ENCODE results near the gene RGS9.
A peak's percentile ranks its signal among the peaks of the same experiment; 100 is the strongest.

The RGS9 gene

GRCh38 chr17:65185062-65185461 lies 47.9 kb downstream of the RGS9 start:
- DNase-seq = no peak

DNA sequence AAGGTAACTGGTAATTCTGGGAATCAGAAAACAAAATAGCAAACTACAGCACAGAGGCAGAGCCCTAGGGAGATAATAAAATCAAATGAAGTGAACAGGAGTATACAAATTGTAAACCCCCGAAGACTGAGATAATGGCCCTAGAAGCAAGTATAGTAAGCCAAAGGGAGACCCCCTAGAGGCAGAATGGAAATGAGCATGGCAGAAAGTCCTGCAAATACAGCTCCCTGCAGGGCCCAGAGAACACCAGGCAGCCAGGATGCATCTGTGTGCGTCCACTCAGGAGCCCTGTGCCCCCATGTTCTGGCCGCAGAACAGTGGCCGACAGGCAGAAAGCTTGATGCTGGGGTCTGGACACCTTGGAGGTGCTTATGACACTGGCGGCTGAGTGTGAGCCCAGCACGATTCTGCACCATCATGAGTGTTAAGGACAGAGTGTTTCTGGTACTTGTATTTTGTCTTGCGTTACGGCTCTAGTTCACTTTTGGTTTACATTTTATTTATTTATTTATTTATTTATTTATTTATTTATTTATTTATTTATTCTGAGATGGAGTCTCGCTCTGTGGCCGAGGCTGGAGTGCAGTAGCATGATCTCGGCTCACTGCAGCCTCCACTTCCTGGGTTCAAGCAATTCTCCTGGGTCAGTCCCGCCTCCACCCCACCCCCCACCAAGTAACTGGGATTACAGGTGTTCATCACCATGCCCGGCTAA lies 48.7 kb downstream of the RGS9 start:
- DNase-seq = no peak

DNA sequence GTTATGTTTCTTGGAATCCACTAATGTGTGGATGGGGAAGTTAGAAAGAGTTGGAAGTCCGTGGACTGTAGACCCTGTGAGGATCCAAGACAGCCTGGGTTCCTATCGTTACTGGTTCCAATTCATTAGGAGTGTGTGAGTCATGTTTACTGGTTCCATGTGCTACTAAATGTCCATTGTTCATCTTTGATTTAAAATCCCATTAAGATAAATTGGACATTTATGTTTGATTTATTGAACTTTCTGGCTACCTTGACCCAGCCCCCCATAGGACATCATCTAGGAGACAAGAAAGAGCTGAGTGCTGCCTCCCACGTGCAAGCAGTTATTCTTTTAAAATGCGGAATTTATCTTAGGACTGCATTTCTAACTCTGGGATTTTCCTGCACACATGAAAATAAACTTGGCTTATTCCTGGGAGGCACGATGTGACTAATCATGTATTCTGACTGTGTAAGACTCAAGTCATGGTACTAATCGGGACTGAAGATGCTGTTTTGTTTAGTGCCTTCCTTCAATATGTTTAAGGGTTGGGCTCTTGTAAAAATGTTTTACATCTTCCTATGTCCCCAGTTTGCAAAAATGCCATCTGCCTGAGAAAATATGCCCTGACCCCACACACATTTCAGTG lies 53.4 kb downstream of the RGS9 start:
- no peak for DNase-seq

GRCh38 chr17:65191811-65192740 lies 54.9 kb downstream of the RGS9 start:
- DNase-seq = peak; percentile 48

- DNase-seq = no peak
Measured at GRCh38 chr17:65193305-65193704, 56.1 kb downstream of the RGS9 start.

DNA sequence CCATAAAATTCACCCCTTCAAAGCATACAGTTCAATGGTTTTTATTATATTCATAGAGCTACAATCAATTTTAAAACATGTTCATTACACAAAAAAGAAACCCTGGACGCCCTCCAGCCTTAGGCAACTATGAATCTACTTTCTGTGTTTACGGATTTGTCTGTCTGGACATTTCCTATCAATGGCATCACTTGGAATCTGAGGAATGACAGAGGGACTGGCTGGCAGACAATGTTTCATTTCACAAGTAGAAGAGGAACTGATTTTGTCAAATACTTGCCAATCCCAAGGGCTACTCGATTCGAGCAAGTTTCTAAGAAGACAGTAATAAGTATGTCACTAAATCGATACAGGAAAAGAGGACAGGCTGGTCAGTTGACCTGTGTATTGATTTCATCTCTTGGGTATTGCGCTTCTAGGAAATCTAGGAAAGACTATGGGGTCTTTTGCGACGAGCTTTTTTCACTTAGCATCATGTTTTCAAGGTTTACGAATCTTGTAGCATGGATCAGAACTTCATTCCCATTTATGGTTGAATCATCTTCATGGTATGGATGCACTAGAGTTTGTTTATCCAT lies 56.6 kb downstream of the RGS9 start:
- no peak for DNase-seq

GRCh38 chr17:65194670-65195334 lies 57.6 kb downstream of the RGS9 start:
- DNase-seq = no peak

- DNase-seq = no peak
Measured at GRCh38 chr17:65195716-65196115, 58.5 kb downstream of the RGS9 start.

GRCh38 chr17:65196617-65197016 lies 59.4 kb downstream of the RGS9 start:
- no peak for DNase-seq

DNA sequence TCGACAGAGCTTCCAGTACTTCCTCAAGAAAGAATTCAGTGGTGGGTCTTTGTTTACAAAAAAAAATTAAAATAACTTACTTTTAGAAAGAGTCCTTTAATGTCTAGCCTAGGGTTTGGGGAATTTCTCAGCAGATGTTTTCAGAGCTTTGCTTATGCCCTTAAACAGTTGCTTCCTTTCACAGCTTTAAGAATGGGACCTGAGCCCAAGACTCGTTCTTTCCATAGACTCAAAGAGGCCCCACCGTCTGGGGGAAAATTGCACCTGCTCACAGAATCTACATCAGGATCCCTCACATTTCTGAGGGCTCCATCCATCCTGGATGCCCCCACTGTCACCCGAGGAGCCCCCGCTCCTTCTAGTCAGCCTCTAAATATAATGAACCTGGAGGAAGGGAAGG lies 60.0 kb downstream of the RGS9 start:
- DNase-seq = no peak

DNA sequence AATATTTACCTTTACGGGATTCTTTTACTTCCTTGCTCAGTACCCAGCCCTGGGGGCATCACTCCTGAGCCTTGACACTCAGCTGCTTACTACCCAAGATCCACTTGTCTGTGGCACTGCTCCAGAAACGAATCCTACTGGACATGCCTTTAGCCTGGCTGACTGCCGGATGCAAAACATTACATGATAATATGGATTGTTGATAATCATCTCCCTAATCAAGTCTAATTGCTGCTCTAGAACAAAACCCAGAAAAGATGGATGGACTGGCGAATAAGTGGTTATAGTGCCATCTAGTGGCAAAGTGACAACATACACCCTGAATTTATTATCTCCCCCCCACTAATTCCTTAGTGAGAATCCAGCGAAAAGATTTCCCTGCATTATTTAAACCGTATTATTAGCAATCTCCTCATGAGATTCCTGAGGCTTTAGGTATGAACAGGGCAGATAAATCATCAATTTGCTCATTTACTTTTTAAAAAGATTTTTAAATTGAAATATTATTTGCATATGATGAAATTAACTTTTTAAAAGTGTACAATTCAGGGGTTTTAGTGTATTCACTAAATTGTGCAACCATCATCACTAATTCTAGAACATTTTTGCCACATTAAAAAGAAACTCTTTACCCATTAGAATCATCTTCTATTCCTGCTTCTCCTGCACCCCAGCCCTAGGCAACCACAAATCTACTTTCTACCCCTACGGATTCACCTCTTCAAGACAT lies 61.6 kb downstream of the RGS9 start:
- DNase-seq = peak; percentile 64

GRCh38 chr17:65201331-65201730 lies 64.2 kb downstream of the RGS9 start:
- DNase-seq = no peak

DNA sequence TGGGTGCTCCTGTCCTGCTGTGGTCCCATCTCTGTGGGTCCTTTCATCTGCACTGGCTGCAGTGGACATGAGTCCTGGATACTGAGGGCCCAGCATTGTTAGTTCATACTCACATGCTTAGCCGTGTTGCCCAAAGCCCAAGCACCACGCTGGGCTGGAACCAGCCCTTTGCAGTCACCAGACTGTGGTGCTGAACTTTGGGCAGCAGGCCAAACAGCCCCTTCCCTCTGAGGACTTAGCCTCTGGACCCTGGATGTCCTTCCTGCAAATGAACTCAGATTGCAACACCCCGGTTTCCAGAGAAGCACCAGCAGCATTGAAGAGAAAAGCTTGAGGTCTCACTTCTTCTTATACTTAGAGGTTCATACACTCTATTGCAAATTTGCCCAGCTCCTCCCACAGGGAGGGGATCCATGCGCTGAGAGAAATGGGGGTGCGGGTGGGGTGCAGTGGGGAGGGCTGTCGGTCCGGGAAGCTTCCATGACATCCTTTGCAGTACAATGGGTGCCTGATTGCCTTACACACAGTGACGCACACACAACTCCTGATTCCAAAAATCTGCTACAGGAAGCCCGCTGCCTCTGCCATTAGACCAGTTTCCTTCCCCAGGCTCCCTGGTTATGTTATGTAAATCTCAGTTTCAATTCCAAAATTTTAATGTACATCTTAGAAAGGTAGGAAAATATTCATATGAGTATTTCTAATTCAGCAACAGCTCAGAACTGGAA lies 65.8 kb downstream of the RGS9 start:
- DNase-seq = no peak

DNA sequence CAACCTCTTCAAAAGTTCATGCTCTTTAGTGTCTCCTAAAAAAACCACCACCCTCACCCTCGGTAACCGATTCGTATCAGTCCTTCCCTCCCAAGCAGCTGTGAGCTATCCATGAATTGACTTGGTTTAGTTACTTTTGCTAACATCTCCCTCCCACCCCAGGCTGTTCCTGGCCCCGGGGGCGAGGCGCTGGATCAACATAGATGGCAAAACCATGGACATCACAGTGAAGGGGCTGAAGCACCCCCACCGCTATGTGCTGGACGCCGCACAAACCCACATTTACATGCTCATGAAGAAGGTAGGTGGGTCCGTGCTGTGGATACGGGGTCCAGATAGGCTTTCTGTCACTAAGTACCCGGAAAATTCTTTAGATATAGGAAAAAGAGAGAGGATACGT lies 66.8 kb downstream of the RGS9 start:
- no peak for DNase-seq

DNA sequence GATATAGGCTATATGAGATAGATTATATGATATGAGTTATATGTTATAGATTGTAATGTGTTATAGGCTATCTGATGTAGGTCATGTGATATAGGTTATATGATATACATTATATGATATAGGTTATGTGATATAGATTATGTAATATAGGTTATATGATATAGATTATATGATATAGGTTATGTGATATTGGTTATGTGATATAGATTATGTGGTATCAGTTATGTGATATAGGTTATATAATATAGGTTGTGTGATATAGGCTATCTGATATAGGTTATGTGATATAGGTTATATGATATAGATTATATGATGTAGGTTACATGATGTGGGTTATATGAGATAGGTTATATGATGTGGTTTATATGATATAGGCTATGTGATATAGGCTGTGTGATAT lies 68.5 kb downstream of the RGS9 start:
- no peak for DNase-seq

GRCh38 chr17:65207448-65207847 lies 70.3 kb downstream of the RGS9 start:
- peak; percentile 41 for DNase-seq

DNA sequence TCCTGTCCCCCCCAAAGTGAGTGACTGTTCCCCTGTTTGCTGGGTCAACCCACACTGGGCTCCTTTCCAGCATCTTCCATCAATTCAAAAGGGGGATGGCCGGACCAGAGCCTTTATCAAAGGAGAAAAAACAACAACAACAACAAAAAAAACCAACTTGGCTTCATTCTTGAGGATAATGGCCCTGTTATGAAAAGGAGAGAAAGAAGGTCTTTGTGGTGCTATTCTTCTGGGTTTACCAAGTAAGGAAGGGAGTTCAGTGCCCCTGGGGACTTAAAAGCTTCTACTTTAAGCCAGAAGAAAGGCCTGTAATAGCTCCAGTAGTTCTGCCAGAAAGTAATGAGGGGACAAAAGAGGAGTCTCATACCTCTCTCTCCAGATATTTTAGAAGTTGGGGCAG lies 71.5 kb downstream of the RGS9 start:
- no peak for DNase-seq

DNA sequence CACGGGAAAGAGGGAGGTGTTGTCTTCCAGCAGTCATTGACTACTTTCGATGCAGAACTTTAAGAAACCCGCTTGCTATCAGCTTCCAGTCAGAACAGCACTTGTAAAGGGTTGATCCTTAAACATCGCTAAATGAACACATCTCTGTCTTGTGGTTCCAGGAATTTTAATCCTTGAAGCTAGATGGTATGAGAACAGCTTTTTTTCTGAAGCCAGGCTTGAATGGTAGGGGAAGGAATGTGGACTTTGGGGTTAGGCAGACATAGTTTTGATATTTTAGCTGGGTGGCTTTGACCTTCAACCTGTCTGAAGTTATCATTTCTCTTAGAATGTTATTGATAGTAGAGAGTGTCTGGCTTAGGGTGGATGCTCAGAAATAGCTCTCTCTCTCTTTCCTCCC lies 81.1 kb downstream of the RGS9 start:
- no peak for DNase-seq

- DNase-seq = no peak
Measured at GRCh38 chr17:65219124-65219523, 82.0 kb downstream of the RGS9 start.

GRCh38 chr17:65219707-65220106 lies 82.5 kb downstream of the RGS9 start:
- no peak for DNase-seq

DNA sequence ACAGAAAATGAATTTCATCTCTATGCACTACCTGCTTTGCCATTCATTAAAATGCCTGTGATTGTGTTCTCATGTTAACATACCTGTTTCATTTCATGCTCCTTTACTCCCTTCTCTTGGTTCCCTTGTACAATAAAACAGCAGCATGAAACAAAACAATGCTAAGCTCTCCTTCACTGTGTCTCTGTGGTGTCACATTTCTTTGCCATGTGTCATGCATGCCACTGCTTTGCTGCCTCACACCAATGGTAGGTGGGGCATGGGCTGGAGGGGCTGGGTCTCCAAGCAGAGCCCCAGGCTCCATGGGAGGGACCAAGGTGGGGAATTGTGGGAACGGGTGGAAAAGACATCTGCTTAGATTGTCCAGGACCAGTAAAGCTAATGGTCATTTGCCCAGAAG lies 83.6 kb downstream of the RGS9 start:
- peak; percentile 52 for DNase-seq
